CD4-positive, alpha-beta T cell treated with Interleukin-17A for 1 hour (primary cell): ENCODE data around the gene SLC25A17.
A peak's percentile ranks its signal among the peaks of the same experiment; 100 is the strongest.
"Not testable (repeated sequence)": the region's sequence is repeated elsewhere in the genome, so short reads cannot be mapped to it uniquely, and the experiment has no call there.

ENCODE experiments used
- DNase-seq: peaks from one replicate; pipeline ENCODE4 v3.0.0-alpha.2; 2020

Gene SLC25A17

GRCh38 chr22:40818192-40818746 lies 877 bp downstream of the SLC25A17 start:
- DNase-seq: peak; percentile 21

GRCh38 chr22:40817737-40818136 lies 1.4 kb downstream of the SLC25A17 start:
- DNase-seq: no peak

DNA sequence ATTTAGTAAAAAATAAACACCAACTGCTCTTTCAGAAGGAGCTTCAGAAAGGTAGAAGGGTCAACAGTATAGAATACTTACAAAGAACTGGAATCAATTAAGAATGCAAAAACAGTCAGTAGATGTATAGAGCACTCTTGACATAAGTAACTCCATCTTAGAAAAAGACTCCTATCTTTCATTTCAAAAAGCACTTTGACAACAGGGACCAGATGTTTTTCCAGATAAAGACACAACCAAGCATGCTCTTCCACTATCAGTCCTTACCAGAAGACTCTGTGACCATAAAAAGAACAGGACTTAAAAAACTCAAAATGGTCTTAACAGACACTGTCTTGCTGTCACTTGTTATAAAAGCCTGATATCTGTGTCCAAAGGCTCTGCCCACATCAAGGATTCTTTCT lies 5.2 kb downstream of the SLC25A17 start:
- no peak for DNase-seq

DNA sequence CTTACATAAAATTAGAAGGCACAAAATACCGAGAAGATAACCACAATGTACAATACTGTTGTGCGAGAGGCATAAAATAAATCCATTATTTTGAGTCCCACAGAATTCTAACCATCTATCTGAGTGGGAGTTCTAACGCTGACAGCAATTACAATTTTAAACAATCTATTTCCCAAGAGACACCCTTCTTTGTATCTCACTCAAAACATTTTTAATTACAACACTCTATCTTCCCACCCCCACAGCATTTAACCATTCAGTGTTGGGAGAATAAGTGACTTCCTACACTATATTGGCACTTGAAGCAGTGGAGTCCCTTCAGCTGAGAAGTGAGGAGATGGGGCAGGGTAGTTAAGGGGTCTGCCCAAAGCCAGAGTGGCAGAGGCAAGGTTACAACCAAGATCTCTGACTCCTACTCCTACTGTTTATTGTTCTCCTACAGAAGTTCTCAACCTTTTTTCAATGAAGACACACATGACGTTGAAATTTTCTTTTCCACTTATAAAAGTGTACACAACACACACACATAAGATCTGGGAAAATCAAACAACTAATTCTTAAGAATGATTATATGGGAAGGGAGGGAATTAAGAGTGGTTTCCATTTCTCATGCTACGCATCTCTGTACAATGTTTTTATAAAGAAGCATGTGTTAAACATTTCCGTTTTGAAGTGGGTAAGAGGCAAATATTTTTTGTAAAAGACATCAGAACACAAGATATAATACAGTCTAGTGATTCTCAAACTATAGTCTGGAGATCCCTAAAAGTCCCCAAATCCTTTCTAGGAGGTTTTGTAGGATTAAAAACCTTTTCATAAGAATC lies 10.9 kb downstream of the SLC25A17 start:
- no peak for DNase-seq

GRCh38 chr22:40806711-40807110 lies 12.4 kb downstream of the SLC25A17 start:
- no peak for DNase-seq

- DNase-seq: no peak
Measured at GRCh38 chr22:40805699-40806203, 13.4 kb downstream of the SLC25A17 start.

DNA sequence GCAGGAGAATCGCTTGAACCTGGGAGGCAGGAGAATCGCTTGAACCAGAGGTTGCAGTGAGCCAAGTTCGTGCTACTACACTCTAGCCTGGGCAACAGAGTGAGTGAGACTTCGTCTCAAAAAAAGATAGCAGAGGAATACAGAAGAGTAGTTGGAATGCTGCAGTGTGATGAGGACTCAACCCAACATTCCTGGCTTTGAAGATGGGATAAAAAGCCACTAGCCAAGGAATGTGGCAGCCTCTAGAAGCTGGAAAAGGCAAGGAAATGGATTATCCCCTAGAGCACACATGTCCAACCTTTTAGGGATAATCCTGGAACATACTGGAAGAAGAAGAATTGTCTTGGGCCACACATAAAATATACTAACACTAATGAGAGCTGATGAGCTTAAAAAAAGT lies 13.9 kb downstream of the SLC25A17 start:
- no peak for DNase-seq

DNA sequence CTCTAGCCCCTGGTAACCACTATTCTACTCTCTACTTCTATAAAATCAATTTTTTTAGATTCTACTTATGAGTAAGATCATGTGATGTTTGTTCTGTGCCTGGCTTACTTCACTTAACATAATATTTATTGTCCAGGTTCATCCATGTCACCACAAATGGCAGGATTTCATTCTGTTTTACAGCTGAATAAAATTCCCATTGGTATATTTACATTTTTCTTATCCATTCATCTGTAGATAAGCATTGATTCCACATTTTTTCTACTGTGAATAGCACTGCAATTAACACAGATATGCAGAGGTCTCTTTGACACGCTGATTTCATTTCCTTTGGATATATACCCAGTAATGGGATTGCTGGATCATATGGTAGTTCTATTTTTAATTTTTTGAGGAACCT lies 15.8 kb downstream of the SLC25A17 start:
- DNase-seq: no peak

- no peak for DNase-seq
Measured at GRCh38 chr22:40799008-40799407, 20.1 kb downstream of the SLC25A17 start.

- no peak for DNase-seq
Measured at GRCh38 chr22:40797427-40797826, 21.7 kb downstream of the SLC25A17 start.

- DNase-seq: no peak
Measured at GRCh38 chr22:40792451-40792850, 26.7 kb downstream of the SLC25A17 start.

GRCh38 chr22:40791241-40791640 lies 27.9 kb downstream of the SLC25A17 start:
- no peak for DNase-seq

DNA sequence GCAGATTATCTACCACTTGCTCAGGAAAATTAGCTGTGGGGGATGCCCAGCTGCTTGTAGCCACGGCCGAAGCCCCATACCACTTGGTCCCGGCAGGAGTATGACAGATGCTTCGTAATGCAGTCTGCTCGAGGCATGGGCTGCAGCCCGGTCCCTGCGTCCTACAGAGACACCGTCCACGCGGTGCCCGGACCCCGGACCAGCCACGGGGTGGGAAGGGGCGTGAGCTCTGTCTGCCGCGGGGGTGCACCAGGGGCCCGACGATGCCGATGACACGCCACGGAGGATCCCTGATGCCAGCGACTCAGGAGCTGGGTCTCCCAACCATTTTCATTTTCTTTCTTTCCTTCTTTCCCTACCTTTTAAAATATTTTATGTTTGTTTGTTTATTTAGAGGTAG lies 30.0 kb downstream of the SLC25A17 start:
- DNase-seq: no peak

DNA sequence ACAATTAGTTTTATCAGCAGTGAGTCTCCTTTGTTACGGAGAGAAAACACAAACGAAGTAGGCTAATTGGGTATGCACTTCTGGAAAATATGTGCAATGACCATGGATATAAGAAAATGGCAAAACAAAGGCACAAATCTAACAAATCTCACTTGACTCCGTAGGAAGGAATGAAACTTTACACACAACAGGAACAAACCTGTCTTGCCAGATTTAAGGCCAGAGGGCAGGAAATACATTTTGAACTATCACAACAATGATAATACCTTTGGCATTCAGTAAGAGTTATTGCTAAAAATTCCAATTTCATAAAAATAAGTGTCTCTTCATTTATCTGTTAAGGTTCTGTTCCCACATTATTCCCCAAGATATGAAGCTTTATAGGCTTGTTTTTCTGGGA lies 36.6 kb downstream of the SLC25A17 start:
- no peak for DNase-seq

DNA sequence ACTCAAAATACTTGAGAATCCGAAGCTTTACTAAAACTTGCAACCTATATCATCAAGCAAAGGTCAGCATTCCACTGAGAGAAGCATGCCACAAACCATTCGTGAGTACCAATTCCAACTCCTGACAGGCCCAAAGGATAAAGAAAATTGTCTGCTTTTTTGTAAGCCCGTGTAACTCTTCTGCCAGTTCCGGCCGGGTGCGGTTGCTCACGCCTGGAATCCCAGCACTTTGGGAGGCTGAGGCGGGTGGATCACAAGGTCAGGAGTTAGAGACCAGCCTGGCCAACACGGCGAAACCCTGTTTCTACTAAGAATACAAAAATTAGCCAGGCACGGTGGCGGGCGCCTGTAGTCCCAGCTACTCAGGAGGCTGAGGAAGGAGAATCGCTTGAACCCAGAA lies 37.4 kb downstream of the SLC25A17 start:
- not testable (repeated sequence) for DNase-seq

DNA sequence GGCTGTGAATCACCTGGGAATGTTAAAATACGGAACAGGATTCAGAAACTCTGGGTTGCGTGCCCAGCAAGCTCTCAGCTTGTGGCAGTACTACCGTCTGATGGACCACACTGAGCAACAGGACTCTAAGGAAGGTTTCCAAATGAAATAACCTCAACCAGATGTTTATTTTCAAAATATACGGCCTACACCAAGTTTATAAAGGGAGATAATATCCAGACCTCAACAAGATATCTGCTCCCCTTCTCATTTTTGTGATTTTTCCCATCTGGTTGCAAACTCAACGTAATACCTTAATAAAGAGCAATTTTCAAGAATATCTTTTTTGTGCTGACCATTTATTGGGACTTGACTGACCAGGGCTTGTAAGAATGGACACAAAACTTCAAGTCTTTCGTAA lies 49.4 kb downstream of the SLC25A17 start:
- no peak for DNase-seq

DNA sequence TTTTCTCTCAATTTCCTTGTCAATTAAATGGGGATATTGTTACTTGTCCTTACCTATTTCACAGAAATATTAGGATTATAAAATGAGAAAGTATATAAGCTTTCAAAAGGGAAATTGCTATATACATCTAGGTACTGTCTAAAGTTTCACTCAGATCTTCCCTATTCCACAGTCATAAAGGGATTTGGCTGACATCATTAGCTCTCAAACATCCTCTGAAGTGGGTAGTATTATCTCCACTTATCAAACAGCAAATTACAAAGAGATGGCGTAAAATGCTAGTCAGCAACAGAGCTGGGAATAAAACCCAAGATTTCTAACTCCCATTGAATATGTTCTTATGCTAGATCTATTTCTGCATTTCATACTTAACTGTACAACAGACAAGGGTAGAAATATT lies 50.9 kb downstream of the SLC25A17 start:
- no peak for DNase-seq

- DNase-seq: no peak
Measured at GRCh38 chr22:40766956-40767355, 52.2 kb downstream of the SLC25A17 start.

DNA sequence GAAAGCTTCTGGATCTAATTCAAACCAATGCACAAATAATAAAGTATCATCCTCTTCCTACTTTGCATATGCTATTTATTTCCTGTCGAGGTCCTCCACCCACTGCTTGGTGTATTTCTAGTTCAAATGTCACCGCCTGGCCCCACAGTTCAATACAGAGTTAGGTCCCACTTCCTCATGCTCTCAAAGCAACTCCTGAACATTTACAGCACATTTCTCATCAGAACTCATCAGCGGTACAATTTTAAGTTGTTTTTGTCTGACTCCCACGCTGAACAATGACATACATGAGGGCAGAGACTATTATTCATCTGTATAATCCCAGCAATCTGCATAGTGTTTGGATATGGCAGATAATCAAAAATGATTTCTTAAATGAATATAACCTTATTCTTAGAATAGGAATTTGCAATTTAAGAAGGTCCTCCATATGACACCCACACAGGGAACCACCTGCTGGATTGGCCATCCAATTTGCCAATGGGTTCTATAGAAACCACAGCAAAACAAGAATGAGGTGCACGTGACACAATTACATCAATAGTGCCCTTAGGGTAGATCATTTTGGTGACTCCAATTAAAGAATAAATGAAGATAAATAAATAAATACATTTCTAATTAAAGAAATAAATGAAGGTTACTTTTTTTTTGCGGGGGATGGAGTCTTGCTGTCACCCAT lies 54.2 kb downstream of the SLC25A17 start:
- peak; percentile 14 for DNase-seq

GRCh38 chr22:40759294-40759840 lies 59.8 kb downstream of the SLC25A17 start:
- DNase-seq: no peak

DNA sequence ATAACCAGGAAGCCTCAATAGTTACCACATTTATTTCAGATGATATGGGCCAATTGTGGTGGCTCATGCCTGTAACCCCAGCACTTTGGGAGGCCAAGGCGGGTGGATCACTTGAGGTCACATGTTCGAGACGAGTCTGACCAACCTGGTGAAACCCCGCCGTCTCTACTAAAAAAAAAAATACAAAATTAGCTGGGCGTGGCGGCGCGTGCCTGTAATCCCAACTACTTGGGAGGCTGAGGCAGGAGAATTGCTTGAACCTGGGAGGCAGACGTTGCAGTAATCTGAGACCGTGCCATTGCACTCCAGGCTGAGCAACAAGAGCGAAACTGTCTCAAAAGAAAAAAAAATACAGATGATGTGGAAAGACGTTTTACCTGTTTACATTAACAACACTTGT lies 60.3 kb downstream of the SLC25A17 start:
- DNase-seq: not testable (repeated sequence)

GRCh38 chr22:40758390-40758789 lies 60.8 kb downstream of the SLC25A17 start:
- no peak for DNase-seq

GRCh38 chr22:40757071-40757470 lies 62.1 kb downstream of the SLC25A17 start:
- DNase-seq: no peak

DNA sequence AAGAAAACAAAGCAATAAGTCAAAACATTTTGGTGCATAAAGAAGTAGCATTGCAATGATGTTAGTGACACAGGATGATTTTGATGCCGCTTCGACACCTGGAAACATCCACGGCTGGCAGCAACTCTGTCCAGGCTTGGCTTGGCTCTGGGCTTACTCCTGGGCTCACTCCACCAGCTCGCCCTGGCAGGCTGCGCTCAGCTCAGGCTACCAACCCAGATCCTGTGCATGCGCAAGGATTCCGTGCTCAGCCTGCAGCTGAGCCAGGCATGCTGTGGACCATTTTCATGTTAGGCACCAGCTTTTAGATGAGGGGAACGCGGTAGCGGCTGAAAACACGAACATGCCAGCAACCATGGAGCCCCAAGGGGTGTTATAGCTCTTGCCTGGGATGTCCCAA lies 66.0 kb downstream of the SLC25A17 start:
- no peak for DNase-seq
